Chondrocyte (in vitro differentiated cells): ENCODE results near the gene CACNA1S. TPM values are rescaled to one million over a fixed set of nuclear protein-coding genes. Genes with fewer than 3 reads are reported as not detected.

Source experiments
- DNase-seq: peaks from one replicate; pipeline ENCODE4 v3.0.0; 2021; ENCODE audit warnings: mixed read lengths, low spot score
- H3K27ac Mint-ChIP-seq: one replicate; pipeline ENCODE4 v1.8.0; 2021; ENCODE audit warnings: mild to moderate bottlenecking, moderate library complexity, mixed read lengths; ENCODE audit not compliant: unreplicated experiment
- H3K27me3 Mint-ChIP-seq: 2 replicates; pipeline ENCODE4 v1.8.0; 2021; ENCODE audit warnings: low read depth, mixed read lengths
- H3K36me3 Mint-ChIP-seq: 2 replicates; pipeline ENCODE4 v1.8.0; 2021; ENCODE audit warnings: low read depth, mixed read lengths
- H3K4me1 Mint-ChIP-seq: 2 replicates; pipeline ENCODE4 v1.8.0; 2021; ENCODE audit warnings: low read depth, mild to moderate bottlenecking, mixed read lengths
- H3K4me3 Mint-ChIP-seq: one replicate; pipeline ENCODE4 v1.8.0; 2021; ENCODE audit warnings: mild to moderate bottlenecking, moderate library complexity, mixed read lengths; ENCODE audit not compliant: unreplicated experiment
- H3K9me3 Mint-ChIP-seq: 2 replicates; pipeline ENCODE4 v1.8.0; 2021; ENCODE audit warnings: low read depth, mixed read lengths
- total RNA-seq: library from RNA; stranded (reverse); gene quantifications from 3 replicates; pipeline ENCODE4 v1.2.1, GENCODE V29; 2021
- TF ChIP-seq, protein P1 (sequence below): fragments of 200-600 bp; sonication (generic); IDR thresholded peaks from 2 replicates; pipeline ENCODE4 v1.5.0; 2021; ENCODE audit warnings: antibody characterized with exemption, mild to moderate bottlenecking, moderate library complexity

CACNA1S gene
- total RNA-seq, 1 donor from 2014 or later: 0.40 TPM

GRCh38 chr1:201011616-201012015 lies 100.6 kb downstream of the CACNA1S start:
- Mint-ChIP-seq H3K36me3 (no peaks in the 10 kb centered on the region), H3K4me3 (no peak overlapping the region), H3K9me3 (no peaks in the 10 kb centered on the region), H3K27ac (no peak overlapping the region), H3K27me3 (no peaks in the 10 kb centered on the region), H3K4me1 (peaks cover 20% of the 10 kb centered on the region)
- no peak for DNase-seq
- TF ChIP-seq, protein P1, sequence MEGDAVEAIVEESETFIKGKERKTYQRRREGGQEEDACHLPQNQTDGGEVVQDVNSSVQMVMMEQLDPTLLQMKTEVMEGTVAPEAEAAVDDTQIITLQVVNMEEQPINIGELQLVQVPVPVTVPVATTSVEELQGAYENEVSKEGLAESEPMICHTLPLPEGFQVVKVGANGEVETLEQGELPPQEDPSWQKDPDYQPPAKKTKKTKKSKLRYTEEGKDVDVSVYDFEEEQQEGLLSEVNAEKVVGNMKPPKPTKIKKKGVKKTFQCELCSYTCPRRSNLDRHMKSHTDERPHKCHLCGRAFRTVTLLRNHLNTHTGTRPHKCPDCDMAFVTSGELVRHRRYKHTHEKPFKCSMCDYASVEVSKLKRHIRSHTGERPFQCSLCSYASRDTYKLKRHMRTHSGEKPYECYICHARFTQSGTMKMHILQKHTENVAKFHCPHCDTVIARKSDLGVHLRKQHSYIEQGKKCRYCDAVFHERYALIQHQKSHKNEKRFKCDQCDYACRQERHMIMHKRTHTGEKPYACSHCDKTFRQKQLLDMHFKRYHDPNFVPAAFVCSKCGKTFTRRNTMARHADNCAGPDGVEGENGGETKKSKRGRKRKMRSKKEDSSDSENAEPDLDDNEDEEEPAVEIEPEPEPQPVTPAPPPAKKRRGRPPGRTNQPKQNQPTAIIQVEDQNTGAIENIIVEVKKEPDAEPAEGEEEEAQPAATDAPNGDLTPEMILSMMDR: no peak

GRCh38 chr1:201009962-201010645 lies 102.1 kb downstream of the CACNA1S start:
- no peaks in the 10 kb centered on the region for H3K9me3 Mint-ChIP-seq

GRCh38 chr1:201008666-201009360 lies 103.4 kb downstream of the CACNA1S start:
- peak; percentile 83 for DNase-seq
- Mint-ChIP-seq H3K4me1 (peaks cover 2% of the 10 kb centered on the region), H3K4me3 (no peak overlapping the region), H3K27ac (no peak overlapping the region), H3K9me3 (no peaks in the 10 kb centered on the region), H3K27me3 (no peaks in the 10 kb centered on the region), H3K36me3 (no peaks in the 10 kb centered on the region)
- TF ChIP-seq, protein P1: no peak

More at GRCh38 chr1:201009962-201010645, 102.1 kb downstream of the CACNA1S start:
- Mint-ChIP-seq H3K36me3 (no peaks in the 10 kb centered on the region), H3K27me3 (no peaks in the 10 kb centered on the region), H3K4me1 (peaks cover 7% of the 10 kb centered on the region), H3K27ac (no peak overlapping the region), H3K4me3 (no peak overlapping the region)
- TF ChIP-seq, protein P1: no peak
- no peak for DNase-seq

GRCh38 chr1:201007481-201007880 lies 104.7 kb downstream of the CACNA1S start:
- Mint-ChIP-seq H3K9me3 (no peaks in the 10 kb centered on the region), H3K27ac (no peak overlapping the region), H3K4me1 (peaks cover 2% of the 10 kb centered on the region), H3K27me3 (no peaks in the 10 kb centered on the region), H3K4me3 (no peak overlapping the region), H3K36me3 (peaks cover 2% of the 10 kb centered on the region)
- TF ChIP-seq, protein P1: no peak
- no peak for DNase-seq

GRCh38 chr1:201006450-201006849 lies 105.8 kb downstream of the CACNA1S start:
- no peak overlapping the region for H3K27ac Mint-ChIP-seq
- H3K4me1 Mint-ChIP-seq: peaks cover 2% of the 10 kb centered on the region
- H3K27me3 Mint-ChIP-seq: no peaks in the 10 kb centered on the region
- TF ChIP-seq, protein P1: no peak
- peaks cover 2% of the 10 kb centered on the region for H3K36me3 Mint-ChIP-seq
- H3K4me3 Mint-ChIP-seq: no peak overlapping the region
- H3K9me3 Mint-ChIP-seq: no peaks in the 10 kb centered on the region
- no peak for DNase-seq
